Loucy (cell line): ENCODE data around the gene GPR146.

Source experiments
- EZH2phosphoT487 ChIP-seq: fragments of 200-600 bp; IDR thresholded peaks from 2 replicates; pipeline ENCODE4 v1.6.1; 2018; ENCODE audit warnings: antibody characterized with exemption, mild to moderate bottlenecking, moderate library complexity, borderline replicate concordance
- TF ChIP-seq, protein P1 (sequence below): fragments of 200-600 bp; sonication (generic); conservative IDR thresholded peaks from 2 replicates; pipeline ENCODE4 v1.5.1; 2014; ENCODE audit warnings: mild to moderate bottlenecking, antibody characterized with exemption, low read length

DNA sequence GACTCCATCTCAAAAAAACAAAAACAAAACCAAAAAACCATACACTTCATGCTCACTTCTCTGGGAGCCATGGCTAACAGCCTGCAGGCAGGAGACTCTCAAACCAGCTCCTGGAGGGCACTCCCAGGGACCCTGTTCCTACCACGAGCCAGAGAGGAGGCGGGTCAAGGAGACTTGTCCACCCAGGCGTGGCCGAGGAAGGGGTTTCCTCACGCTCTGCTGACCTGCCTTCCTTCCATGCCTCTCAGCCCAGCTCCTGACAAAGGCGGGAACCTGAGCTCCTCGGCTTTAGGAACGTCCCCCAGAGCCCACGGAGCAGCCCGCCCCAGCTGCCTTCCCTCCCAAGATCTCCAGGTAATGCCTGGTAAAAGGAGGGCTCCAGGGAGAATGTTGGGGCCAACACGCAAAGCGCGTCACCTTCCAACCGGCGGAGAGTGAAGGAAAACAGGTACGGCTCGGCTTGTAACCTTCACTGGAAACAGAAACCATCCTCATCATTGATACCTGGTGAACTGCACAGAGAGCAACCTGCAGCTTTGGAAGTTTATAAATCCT, 9.5 kb downstream of the GPR146 start:
- TF ChIP-seq, protein P1, sequence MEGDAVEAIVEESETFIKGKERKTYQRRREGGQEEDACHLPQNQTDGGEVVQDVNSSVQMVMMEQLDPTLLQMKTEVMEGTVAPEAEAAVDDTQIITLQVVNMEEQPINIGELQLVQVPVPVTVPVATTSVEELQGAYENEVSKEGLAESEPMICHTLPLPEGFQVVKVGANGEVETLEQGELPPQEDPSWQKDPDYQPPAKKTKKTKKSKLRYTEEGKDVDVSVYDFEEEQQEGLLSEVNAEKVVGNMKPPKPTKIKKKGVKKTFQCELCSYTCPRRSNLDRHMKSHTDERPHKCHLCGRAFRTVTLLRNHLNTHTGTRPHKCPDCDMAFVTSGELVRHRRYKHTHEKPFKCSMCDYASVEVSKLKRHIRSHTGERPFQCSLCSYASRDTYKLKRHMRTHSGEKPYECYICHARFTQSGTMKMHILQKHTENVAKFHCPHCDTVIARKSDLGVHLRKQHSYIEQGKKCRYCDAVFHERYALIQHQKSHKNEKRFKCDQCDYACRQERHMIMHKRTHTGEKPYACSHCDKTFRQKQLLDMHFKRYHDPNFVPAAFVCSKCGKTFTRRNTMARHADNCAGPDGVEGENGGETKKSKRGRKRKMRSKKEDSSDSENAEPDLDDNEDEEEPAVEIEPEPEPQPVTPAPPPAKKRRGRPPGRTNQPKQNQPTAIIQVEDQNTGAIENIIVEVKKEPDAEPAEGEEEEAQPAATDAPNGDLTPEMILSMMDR = no peak
- no peak for TF ChIP-seq EZH2phosphoT487
